Chondrocyte (in vitro differentiated cells): Measurements from ENCODE around the gene GPC6. TPM values are rescaled to one million over a fixed set of nuclear protein-coding genes. Genes with fewer than 3 reads are reported as not detected.

ENCODE experiments used
- DNase-seq: peaks from one replicate; pipeline ENCODE4 v3.0.0; 2021; ENCODE audit warnings: mixed read lengths, low spot score
- H3K27ac Mint-ChIP-seq: one replicate; pipeline ENCODE4 v1.8.0; 2021; ENCODE audit warnings: mild to moderate bottlenecking, moderate library complexity, mixed read lengths; ENCODE audit not compliant: unreplicated experiment
- H3K27me3 Mint-ChIP-seq: 2 replicates; pipeline ENCODE4 v1.8.0; 2021; ENCODE audit warnings: low read depth, mixed read lengths
- H3K36me3 Mint-ChIP-seq: 2 replicates; pipeline ENCODE4 v1.8.0; 2021; ENCODE audit warnings: low read depth, mixed read lengths
- H3K4me1 Mint-ChIP-seq: 2 replicates; pipeline ENCODE4 v1.8.0; 2021; ENCODE audit warnings: low read depth, mild to moderate bottlenecking, mixed read lengths
- H3K4me3 Mint-ChIP-seq: one replicate; pipeline ENCODE4 v1.8.0; 2021; ENCODE audit warnings: mild to moderate bottlenecking, moderate library complexity, mixed read lengths; ENCODE audit not compliant: unreplicated experiment
- H3K9me3 Mint-ChIP-seq: 2 replicates; pipeline ENCODE4 v1.8.0; 2021; ENCODE audit warnings: low read depth, mixed read lengths
- total RNA-seq: library from RNA; stranded (reverse); gene quantifications from 3 replicates; pipeline ENCODE4 v1.2.1, GENCODE V29; 2021
- TF ChIP-seq, protein P1 (sequence below): fragments of 200-600 bp; sonication (generic); IDR thresholded peaks from 2 replicates; pipeline ENCODE4 v1.5.0; 2021; ENCODE audit warnings: antibody characterized with exemption, mild to moderate bottlenecking, moderate library complexity

Gene GPC6
- total RNA-seq, 1 donor from 2014 or later, result 76.1 TPM

GRCh38 chr13:93554514-93554913 is 327.9 kb downstream of the GPC6 start:
- Mint-ChIP-seq H3K27ac (peak overlapping the region; percentile 19), H3K4me1 (peaks cover 31% of the 10 kb centered on the region), H3K36me3 (no peaks in the 10 kb centered on the region), H3K9me3 (no peaks in the 10 kb centered on the region), H3K27me3 (no peaks in the 10 kb centered on the region), H3K4me3 (no peak overlapping the region)
- DNase-seq, result no peak
- TF ChIP-seq, protein P1, sequence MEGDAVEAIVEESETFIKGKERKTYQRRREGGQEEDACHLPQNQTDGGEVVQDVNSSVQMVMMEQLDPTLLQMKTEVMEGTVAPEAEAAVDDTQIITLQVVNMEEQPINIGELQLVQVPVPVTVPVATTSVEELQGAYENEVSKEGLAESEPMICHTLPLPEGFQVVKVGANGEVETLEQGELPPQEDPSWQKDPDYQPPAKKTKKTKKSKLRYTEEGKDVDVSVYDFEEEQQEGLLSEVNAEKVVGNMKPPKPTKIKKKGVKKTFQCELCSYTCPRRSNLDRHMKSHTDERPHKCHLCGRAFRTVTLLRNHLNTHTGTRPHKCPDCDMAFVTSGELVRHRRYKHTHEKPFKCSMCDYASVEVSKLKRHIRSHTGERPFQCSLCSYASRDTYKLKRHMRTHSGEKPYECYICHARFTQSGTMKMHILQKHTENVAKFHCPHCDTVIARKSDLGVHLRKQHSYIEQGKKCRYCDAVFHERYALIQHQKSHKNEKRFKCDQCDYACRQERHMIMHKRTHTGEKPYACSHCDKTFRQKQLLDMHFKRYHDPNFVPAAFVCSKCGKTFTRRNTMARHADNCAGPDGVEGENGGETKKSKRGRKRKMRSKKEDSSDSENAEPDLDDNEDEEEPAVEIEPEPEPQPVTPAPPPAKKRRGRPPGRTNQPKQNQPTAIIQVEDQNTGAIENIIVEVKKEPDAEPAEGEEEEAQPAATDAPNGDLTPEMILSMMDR, result no peak

- Mint-ChIP-seq H3K4me3 (no peak overlapping the region), H3K9me3 (no peaks in the 10 kb centered on the region), H3K27ac (no peak overlapping the region), H3K36me3 (no peaks in the 10 kb centered on the region), H3K27me3 (no peaks in the 10 kb centered on the region), H3K4me1 (peaks cover 30% of the 10 kb centered on the region)
- TF ChIP-seq, protein P1, result no peak
- DNase-seq, result no peak
Observed at GRCh38 chr13:93558637-93559036, 332.0 kb downstream of the GPC6 start.

DNA sequence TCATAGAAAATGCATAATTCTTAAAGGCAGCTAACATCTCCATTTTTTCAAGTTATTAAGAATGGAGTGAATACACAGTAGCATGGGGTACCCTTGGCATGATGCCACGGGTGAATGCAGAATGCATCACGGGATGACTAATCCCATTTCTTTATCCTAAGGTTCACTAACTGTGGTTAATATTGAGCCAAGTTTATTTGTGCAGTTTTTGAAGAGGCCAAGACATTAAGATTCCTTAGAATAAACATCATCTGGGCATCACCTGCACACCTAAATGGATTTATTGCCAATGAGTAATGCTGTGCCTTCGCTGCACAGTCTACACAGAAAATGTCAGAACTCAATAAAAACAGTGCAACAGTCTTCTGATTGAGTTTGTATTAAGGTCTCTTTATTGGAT is 333.1 kb downstream of the GPC6 start:
- Mint-ChIP-seq H3K36me3 (no peaks in the 10 kb centered on the region), H3K4me1 (peaks cover 25% of the 10 kb centered on the region), H3K27ac (no peak overlapping the region), H3K9me3 (no peaks in the 10 kb centered on the region), H3K4me3 (no peak overlapping the region), H3K27me3 (no peaks in the 10 kb centered on the region)
- no peak for DNase-seq
- TF ChIP-seq, protein P1, result no peak

- Mint-ChIP-seq H3K9me3 (no peaks in the 10 kb centered on the region), H3K27me3 (no peaks in the 10 kb centered on the region), H3K36me3 (no peaks in the 10 kb centered on the region), H3K4me3 (no peak overlapping the region), H3K27ac (no peak overlapping the region), H3K4me1 (peaks cover 16% of the 10 kb centered on the region)
- TF ChIP-seq, protein P1, result no peak
- DNase-seq, result no peak
Observed at GRCh38 chr13:93561576-93562225, 335.1 kb downstream of the GPC6 start.

GRCh38 chr13:93562676-93563075 is 336.1 kb downstream of the GPC6 start:
- H3K27me3 Mint-ChIP-seq, result no peaks in the 10 kb centered on the region
- H3K27ac Mint-ChIP-seq, result no peak overlapping the region

More at GRCh38 chr13:93562676-93563075, 336.1 kb downstream of the GPC6 start:
- DNase-seq, result no peak
- H3K36me3 Mint-ChIP-seq, result no peaks in the 10 kb centered on the region
- no peaks in the 10 kb centered on the region for H3K9me3 Mint-ChIP-seq
- H3K4me1 Mint-ChIP-seq, result peaks cover 16% of the 10 kb centered on the region
- no peak overlapping the region for H3K4me3 Mint-ChIP-seq
- TF ChIP-seq, protein P1, result no peak
